GM23338 (cell line): ENCODE measurements around the gene ZNF678. TPM values are rescaled to one million over a fixed set of nuclear protein-coding genes. Genes with fewer than 3 reads are reported as not detected.

Experiments
- ATAC-seq: fragments of 200-7000 bp; cut with Tn5 transposase; 3 replicates; pipeline ENCODE4 v1.9.1; 2020
- DNase-seq: peaks from one replicate; pipeline ENCODE4 v3.0.0-alpha.2; 2015; ENCODE audit warnings: low spot score
- H2AFZ ChIP-seq: fragments of 200-600 bp; sonication (generic); 2 replicates; pipeline ENCODE4 v1.8.0; 2016; ENCODE audit warnings: antibody characterized with exemption, mild to moderate bottlenecking, moderate library complexity
- H3F3A ChIP-seq: fragments of 200-600 bp; sonication (generic); replicated peaks from 2 replicates; pipeline ENCODE4 v1.8.0; 2017; ENCODE audit warnings: antibody characterized with exemption, mixed run types, low read depth
- H3K27ac ChIP-seq: fragments of 200-600 bp; sonication (generic); 2 replicates; pipeline ENCODE4 v1.6.1; 2016; ENCODE audit warnings: low read depth
- H3K27me3 ChIP-seq: fragments of 200-600 bp; sonication (generic); 2 replicates; pipeline ENCODE4 v1.8.0; 2016; ENCODE audit warnings: mild to moderate bottlenecking, mixed run types, moderate library complexity; ENCODE audit not compliant: insufficient read depth
- H3K36me3 ChIP-seq: fragments of 200-600 bp; sonication (generic); 2 replicates; pipeline ENCODE4 v1.8.0; 2016; ENCODE audit warnings: mild to moderate bottlenecking; ENCODE audit not compliant: insufficient read depth
- H3K4me1 ChIP-seq: fragments of 200-600 bp; sonication (generic); 2 replicates; pipeline ENCODE4 v1.8.0; 2016; ENCODE audit warnings: mild to moderate bottlenecking, moderate library complexity; ENCODE audit not compliant: insufficient read depth
- H3K4me2 ChIP-seq: fragments of 200-600 bp; sonication (generic); 2 replicates; pipeline ENCODE4 v1.7.1; 2017; ENCODE audit warnings: mixed run types
- H3K4me3 ChIP-seq: fragments of 200-600 bp; sonication (generic); 2 replicates; pipeline ENCODE4 v1.6.1; 2016; ENCODE audit warnings: mixed run types
- H3K79me2 ChIP-seq: fragments of 200-600 bp; sonication (generic); replicated peaks from 2 replicates; pipeline ENCODE4 v1.8.0; 2017; ENCODE audit warnings: mild to moderate bottlenecking; ENCODE audit not compliant: insufficient read depth
- H3K9me2 ChIP-seq: fragments of 200-600 bp; sonication (generic); 2 replicates; pipeline ENCODE4 v1.8.0; 2017; ENCODE audit not compliant: insufficient read depth
- H4K20me1 ChIP-seq: fragments of 200-600 bp; sonication (generic); replicated peaks from 2 replicates; pipeline ENCODE4 v1.8.0; 2017; ENCODE audit warnings: mild to moderate bottlenecking; ENCODE audit not compliant: insufficient read depth
- H3K27ac Mint-ChIP-seq: 2 replicates; pipeline ENCODE4 v1.8.0; 2020; ENCODE audit warnings: inconsistent platforms, mild to moderate bottlenecking, moderate library complexity, mixed read lengths
- H3K27me3 Mint-ChIP-seq: 3 replicates; pipeline ENCODE4 v1.8.0; 2022; ENCODE audit warnings: low read depth, mild to moderate bottlenecking, moderate library complexity, mixed read lengths, inconsistent platforms; ENCODE audit not compliant: insufficient read depth, poor library complexity
- H3K36me3 Mint-ChIP-seq: 3 replicates; pipeline ENCODE4 v1.8.0; 2021; ENCODE audit warnings: low read depth, mild to moderate bottlenecking, inconsistent platforms, moderate library complexity, mixed read lengths
- H3K4me1 Mint-ChIP-seq: 3 replicates; pipeline ENCODE4 v1.8.0; 2020; ENCODE audit warnings: mild to moderate bottlenecking, inconsistent platforms, mixed read lengths
- H3K4me3 Mint-ChIP-seq: 3 replicates; pipeline ENCODE4 v1.8.0; 2021; ENCODE audit warnings: moderate library complexity, mild to moderate bottlenecking, inconsistent platforms, mixed read lengths
- H3K9me3 Mint-ChIP-seq: 3 replicates; pipeline ENCODE4 v1.8.0; 2020; ENCODE audit warnings: moderate library complexity, mild to moderate bottlenecking, inconsistent platforms, mixed read lengths
- CREB1 ChIP-seq: fragments of 250-450 bp; sonication (Bioruptor Pico); IDR thresholded peaks from 2 replicates; pipeline ENCODE4 v1.5.0; 2020; ENCODE audit warnings: low read depth, mild to moderate bottlenecking, moderate library complexity
- CTCF ChIP-seq, 2 experiments: fragments of 200-600 bp in 1 of 2; sonication (generic) in 1 of 2; conservative IDR thresholded peaks; 2 replicates each; pipeline versions ENCODE4 v1.5.1 to v1.6.1; 2016 to 2017; ENCODE audit warnings: antibody characterized with exemption in 2 of 2, low read depth in 2 of 2, mild to moderate bottlenecking in 2 of 2, moderate library complexity in 1 of 2
- ETS1 ChIP-seq: IDR thresholded peaks from 2 replicates; pipeline ENCODE4 v1.6.1; 2016; ENCODE audit warnings: antibody characterized with exemption
- EZH2 ChIP-seq: fragments of 200-600 bp; sonication (generic); IDR thresholded peaks from one replicate; pipeline ENCODE4 v1.8.0; 2017; ENCODE audit warnings: antibody characterized with exemption, mild to moderate bottlenecking, low read depth; ENCODE audit not compliant: unreplicated experiment
- EZH2phosphoT487 ChIP-seq: fragments of 200-600 bp; sonication (generic); IDR thresholded peaks from one replicate; pipeline ENCODE4 v1.8.1; 2018; ENCODE audit warnings: antibody characterized with exemption; ENCODE audit not compliant: unreplicated experiment
- JUNB ChIP-seq: IDR thresholded peaks from one replicate; pipeline ENCODE4 v1.6.1; 2016; ENCODE audit warnings: antibody characterized with exemption; ENCODE audit not compliant: unreplicated experiment
- NANOG ChIP-seq: IDR thresholded peaks from 2 replicates; pipeline ENCODE4 v1.6.1; 2016; ENCODE audit warnings: antibody characterized with exemption, borderline replicate concordance
- POLR2AphosphoS5 ChIP-seq: IDR thresholded peaks from 2 replicates; pipeline ENCODE4 v1.6.1; 2016; ENCODE audit warnings: antibody characterized with exemption, low read depth
- STAT1 ChIP-seq: IDR thresholded peaks from one replicate; pipeline ENCODE4 v1.6.1; 2016; ENCODE audit warnings: antibody characterized with exemption; ENCODE audit not compliant: unreplicated experiment
- ZNF114 ChIP-seq: fragments of 250-450 bp; sonication (Bioruptor Pico); IDR thresholded peaks from 2 replicates; pipeline ENCODE4 v1.5.0; 2020; ENCODE audit warnings: mild to moderate bottlenecking, moderate library complexity
- ZNF331 ChIP-seq: fragments of 250-450 bp; sonication (Bioruptor Pico); IDR thresholded peaks from 2 replicates; pipeline ENCODE4 v1.5.0; 2020; ENCODE audit warnings: low read depth, mild to moderate bottlenecking, moderate library complexity
- ZNF462 ChIP-seq: fragments of 250-450 bp; sonication (Bioruptor Pico); IDR thresholded peaks from 2 replicates; pipeline ENCODE4 v1.5.0; 2020; ENCODE audit warnings: mild to moderate bottlenecking, moderate library complexity
- polyA plus RNA-seq: library from polyadenylated mRNA; unstranded; fragments of >200 nt; fragmentation: Nextera tagmentation; extraction: Ambion mirVana; gene quantifications from 2 replicates; pipeline ENCODE4 v1.2.1, GENCODE V29; 2016
- total RNA-seq: library from RNA; depleted of rRNA; stranded (reverse); fragments of >200 nt; shearing (Covaris generic); gene quantifications from 2 replicates; pipeline ENCODE4 v1.2.3, GENCODE V29; 2014
- TF ChIP-seq, protein P1 (sequence below): IDR thresholded peaks from one replicate; pipeline ENCODE4 v1.6.1; 2018; ENCODE audit warnings: antibody characterized with exemption; ENCODE audit not compliant: unreplicated experiment

ZNF678 gene
- total and polyA plus RNA-seq, 2 experiments from 2014 or later, result 8.6 to 60.0 TPM

DNA sequence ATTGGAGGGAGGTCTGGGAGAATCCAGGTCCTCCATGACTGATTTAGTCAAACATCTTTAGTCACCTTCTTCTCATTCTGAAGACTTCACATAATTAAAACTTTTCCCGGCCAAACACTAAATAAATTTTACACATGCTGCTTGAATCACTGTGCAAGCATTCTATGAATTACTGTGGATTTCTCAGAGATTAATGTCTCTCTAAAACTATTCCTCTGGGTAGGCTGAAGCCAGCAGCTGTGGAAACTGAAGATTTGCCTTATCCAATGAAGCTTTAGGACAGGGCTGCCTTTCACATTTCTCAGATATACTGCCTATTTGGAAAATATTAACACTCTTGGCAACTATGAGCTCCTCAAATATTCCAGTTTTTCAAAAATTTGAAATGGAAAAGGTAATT lies 110.1 kb downstream of the ZNF678 start:
- ATAC-seq (no peak), DNase-seq (no peak)
- peaks cover 80% of the 10 kb centered on the region for H3K9me3 Mint-ChIP-seq
- Histone ChIP-seq H3K36me3 (peaks cover 8% of the 10 kb centered on the region; the same call in 1 of the 2 replicates), H2AFZ (no peak overlapping the region), H3K4me3 (no peak overlapping the region), H3K4me2 (no peak overlapping the region), H3K9me2 (no peaks in the 10 kb centered on the region), H4K20me1 (no peaks in the 10 kb centered on the region), H3K79me2 (no peaks in the 10 kb centered on the region), H3K27me3 (no peaks in the 10 kb centered on the region), H3K27ac (no peak overlapping the region), H3K4me1 (no peaks in the 10 kb centered on the region), H3F3A (no peaks in the 10 kb centered on the region)
- H3K36me3 Mint-ChIP-seq, result peaks cover 23% of the 10 kb centered on the region
- no peaks in the 10 kb centered on the region for H3K4me1 Mint-ChIP-seq
- H3K27ac Mint-ChIP-seq, result no peak overlapping the region
- TF ChIP-seq EZH2, result no peak
- TF ChIP-seq, protein P1, sequence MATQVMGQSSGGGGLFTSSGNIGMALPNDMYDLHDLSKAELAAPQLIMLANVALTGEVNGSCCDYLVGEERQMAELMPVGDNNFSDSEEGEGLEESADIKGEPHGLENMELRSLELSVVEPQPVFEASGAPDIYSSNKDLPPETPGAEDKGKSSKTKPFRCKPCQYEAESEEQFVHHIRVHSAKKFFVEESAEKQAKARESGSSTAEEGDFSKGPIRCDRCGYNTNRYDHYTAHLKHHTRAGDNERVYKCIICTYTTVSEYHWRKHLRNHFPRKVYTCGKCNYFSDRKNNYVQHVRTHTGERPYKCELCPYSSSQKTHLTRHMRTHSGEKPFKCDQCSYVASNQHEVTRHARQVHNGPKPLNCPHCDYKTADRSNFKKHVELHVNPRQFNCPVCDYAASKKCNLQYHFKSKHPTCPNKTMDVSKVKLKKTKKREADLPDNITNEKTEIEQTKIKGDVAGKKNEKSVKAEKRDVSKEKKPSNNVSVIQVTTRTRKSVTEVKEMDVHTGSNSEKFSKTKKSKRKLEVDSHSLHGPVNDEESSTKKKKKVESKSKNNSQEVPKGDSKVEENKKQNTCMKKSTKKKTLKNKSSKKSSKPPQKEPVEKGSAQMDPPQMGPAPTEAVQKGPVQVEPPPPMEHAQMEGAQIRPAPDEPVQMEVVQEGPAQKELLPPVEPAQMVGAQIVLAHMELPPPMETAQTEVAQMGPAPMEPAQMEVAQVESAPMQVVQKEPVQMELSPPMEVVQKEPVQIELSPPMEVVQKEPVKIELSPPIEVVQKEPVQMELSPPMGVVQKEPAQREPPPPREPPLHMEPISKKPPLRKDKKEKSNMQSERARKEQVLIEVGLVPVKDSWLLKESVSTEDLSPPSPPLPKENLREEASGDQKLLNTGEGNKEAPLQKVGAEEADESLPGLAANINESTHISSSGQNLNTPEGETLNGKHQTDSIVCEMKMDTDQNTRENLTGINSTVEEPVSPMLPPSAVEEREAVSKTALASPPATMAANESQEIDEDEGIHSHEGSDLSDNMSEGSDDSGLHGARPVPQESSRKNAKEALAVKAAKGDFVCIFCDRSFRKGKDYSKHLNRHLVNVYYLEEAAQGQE, result no peak
- no peak for TF ChIP-seq STAT1
- TF ChIP-seq ZNF462 (CRISPR knock-in tag), result no peak
- no peak for TF ChIP-seq ZNF331
- no peak for TF ChIP-seq POLR2AphosphoS5
- no peak for TF ChIP-seq CTCF (conservative IDR thresholded peaks at IDR 0.05; ENCODE audit: low read depth in 2 of 2)
- TF ChIP-seq JUNB, result no peak
- no peak for TF ChIP-seq ZNF114 (CRISPR knock-in tag)
- no peak for TF ChIP-seq ETS1
- TF ChIP-seq EZH2phosphoT487, result no peak
- TF ChIP-seq NANOG, result no peak
- TF ChIP-seq CREB1, result no peak
- H3K4me3 Mint-ChIP-seq, result no peak overlapping the region
- H3K27me3 Mint-ChIP-seq, result peaks cover 1% of the 10 kb centered on the region
